KBM-7 (cell line): ENCODE measurements around the gene FUS.
"Not testable (repeated sequence)": the region's sequence is repeated elsewhere in the genome, so short reads cannot be mapped to it uniquely, and the experiment has no call there.

Experiments used
- DNase-seq: peaks from one replicate; pipeline ENCODE4 v3.0.0-alpha.2; 2015
- in situ Hi-C: fragments of 300-500 bp; cut with MboI; formaldehyde crosslinking; loops from 2 replicates; pipeline ENCODE4 v1.14.3; 2020; ENCODE audit warnings: low sequenced_read_pairs, low pct_unique_long_range_greater_than_20kb, mixed read lengths

The FUS gene

GRCh38 chr16:31179747-31180459, at the start of gene FUS:
Gene FUS (plus strand): TSS chr16:31180139. CDS start chr16:31180215, 76 bp downstream.
- DNase-seq, result peak; percentile 91
- in situ Hi-C loops, result no loop called here

- no peak for DNase-seq
- in situ Hi-C loops, result no loop called here
These were observed 49.5 kb upstream of the FUS start for GRCh38 chr16:31130336-31130891.

GRCh38 chr16:31130899-31131298, 49.0 kb upstream of the FUS start:
- in situ Hi-C loops, result no loop called here
- no peak for DNase-seq

DNA sequence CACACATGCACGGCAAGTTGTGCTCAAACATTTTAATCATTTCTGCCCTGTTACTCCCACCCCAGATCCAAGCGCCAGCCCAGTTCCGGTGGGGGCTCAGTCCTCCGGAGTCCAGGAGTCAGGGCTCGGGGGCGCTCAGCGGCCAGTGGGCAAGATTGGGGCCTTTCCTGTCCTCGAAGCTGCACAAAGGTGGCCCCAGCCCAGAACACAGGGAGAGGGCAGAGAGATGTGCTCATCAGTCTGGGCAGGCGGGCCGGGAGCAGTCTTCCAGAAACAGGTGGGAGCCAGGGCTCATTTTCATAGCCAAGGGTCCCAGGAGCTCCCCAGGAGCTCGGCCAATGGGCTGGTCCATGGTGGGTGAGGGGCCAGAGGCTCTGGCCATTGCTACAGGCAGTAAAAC, 48.5 kb upstream of the FUS start:
- DNase-seq, result no peak
- in situ Hi-C loops, result no loop called here

- in situ Hi-C loops, result no loop called here
- DNase-seq, result no peak
These were observed 48.1 kb upstream of the FUS start for GRCh38 chr16:31131841-31132271.

- in situ Hi-C loops, result no loop called here
- no peak for DNase-seq
These were observed 47.5 kb upstream of the FUS start for GRCh38 chr16:31132303-31132979.

DNA sequence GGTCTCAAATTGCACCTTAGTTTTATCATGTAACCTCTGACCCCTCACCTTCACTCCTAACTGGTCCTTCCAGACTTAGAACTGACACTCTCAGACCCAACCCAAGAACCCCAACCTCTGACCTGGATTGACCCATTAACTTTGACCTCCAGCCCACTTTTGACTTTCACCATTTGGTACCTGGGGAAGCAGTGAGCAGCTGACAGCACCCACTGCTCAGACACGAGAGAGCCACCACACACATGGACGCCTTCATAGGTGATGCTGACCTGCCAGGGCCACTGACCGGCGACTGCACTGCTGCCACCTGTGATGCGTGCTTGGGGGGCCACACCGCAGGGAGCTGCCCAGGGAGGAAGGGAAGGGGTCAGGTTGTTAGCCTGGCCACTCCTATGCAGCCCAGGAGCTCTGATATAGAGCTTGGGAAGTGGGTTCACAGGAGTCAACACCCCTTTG, 46.9 kb upstream of the FUS start:
- in situ Hi-C loops, result no loop called here
- DNase-seq, result no peak

- DNase-seq, result no peak
- in situ Hi-C loops, result no loop called here
These were observed 45.8 kb upstream of the FUS start for GRCh38 chr16:31134091-31134571.

GRCh38 chr16:31134625-31135534, 45.1 kb upstream of the FUS start:
- in situ Hi-C loops, result no loop called here
- no peak for DNase-seq

DNA sequence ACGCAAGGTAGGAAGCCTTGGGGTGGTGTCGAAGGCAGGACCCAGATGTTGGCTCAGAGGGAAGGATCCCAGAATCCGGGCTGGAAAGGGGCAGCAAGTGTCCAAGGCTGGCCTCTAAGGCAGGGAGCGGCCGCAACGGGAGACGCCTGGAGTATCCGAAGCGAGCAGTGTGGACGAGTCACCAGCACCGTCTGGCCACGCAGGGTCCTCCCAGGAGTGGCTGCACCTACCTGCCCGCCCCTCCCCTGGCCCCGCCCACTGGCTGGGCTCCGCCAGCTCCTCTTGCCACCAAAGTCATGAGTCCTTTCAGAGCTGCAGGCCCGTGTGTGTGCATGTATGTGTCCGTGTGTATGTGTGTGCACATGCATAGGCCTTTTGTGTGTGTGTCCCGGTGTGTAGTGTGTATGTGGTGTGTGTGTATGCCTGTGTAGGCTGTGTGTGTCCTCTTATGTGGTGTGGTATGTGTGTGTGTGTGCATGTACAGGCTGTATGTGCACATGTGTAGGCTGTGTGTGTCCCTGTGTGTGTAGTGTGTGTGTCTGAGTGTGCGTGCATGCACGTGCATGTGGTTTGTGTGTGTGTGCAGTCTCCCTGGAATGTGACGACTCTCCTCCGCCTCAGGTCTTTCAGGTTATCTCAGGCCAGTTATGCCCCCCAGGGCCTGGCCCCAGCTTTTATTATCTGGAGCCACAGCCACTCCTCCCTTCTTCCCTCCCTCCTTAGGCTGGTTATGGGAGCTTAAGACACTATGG, 44.2 kb upstream of the FUS start, which contains the start of gene PRSS8:
TSS of gene PRSS8 (minus strand) at position 193 of the 752 bp plus-strand sequence. CDS start 229 bp downstream, outside the sequence.
- DNase-seq, result no peak
- in situ Hi-C loops, result no loop called here

DNA sequence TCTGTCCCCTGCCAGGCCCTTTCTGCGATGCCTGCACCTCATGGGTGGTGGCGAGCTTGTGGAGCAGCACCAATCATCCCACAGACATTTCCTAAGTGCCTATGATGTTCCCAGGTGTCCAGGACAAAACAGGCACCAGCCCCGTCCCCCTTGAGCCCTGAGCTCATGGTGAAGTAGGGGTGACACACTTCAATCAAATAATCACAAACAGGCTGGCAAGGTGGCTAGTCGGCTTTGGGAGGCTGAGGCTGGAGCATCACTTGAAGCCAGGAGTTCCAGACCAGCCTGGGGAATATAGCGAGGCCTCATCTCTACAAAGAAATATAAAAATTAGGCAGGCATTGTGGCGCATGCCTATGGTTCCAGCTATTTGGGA, 43.7 kb upstream of the FUS start:
- no peak for DNase-seq
- in situ Hi-C loops, result no loop called here

GRCh38 chr16:31136822-31137499, 43.0 kb upstream of the FUS start:
- DNase-seq, in situ Hi-C loops: not testable (repeated sequence)

DNA sequence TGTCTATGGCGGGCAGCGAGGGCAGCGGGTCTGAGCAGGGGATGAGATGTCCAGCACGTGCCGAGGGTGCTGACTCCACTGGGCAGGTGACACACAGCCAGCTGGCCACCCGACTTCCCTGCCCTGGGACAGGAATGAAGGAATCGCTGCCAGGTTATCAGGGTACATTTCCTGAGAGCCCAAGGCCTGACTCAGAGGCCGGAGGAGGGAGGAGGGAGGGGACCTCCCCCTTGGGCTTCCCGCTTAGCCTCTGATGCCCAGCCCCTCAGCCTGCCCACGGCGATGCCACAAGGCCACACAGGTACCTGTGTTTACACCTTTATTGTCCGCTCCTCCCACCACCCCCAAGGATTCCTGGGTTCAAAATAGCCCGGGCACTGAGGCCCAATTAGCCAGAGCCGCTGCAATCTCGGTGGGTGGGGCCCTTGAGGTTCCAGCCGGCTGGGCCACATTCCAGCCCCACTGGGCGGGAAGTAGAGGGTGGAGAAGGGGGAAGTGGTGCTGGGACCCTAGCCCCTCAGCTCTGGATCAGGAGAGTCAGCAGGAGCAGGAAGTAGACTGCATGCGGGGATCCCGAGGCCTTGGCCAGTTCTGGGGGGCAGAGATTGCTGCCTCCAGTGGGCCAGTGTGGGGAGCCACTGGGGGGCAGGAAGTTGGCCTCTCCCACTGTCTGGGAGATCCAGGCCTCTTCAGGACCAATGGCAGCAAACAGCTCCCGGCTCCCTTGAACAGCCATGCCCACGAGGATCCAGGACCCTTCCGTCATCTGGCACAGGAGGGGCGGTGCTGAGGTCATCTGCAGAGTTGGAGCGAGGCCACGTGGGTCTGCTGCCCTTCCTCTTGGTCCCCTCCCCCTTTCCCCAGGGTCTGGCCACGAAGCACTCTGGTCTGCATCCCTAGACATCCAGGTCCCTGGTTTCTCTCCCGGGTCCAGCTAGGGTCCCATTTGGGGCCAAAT, 41.0 kb upstream of the FUS start:
- DNase-seq, result no peak
- in situ Hi-C loops, result no loop called here

- in situ Hi-C loops, result not testable (repeated sequence)
These were observed 38.9 kb upstream of the FUS start for GRCh38 chr16:31141071-31141469.

GRCh38 chr16:31141489-31142108, 38.3 kb upstream of the FUS start:
- no peak for DNase-seq
- in situ Hi-C loops, result no loop called here

More at GRCh38 chr16:31141071-31141469, 38.9 kb upstream of the FUS start:
- DNase-seq, result not testable (repeated sequence)
